Choroid plexus epithelial cell (primary cell): Measurements from ENCODE around the gene ITCH.
"Not testable (repeated sequence)": the region's sequence is repeated elsewhere in the genome, so short reads cannot be mapped to it uniquely, and the experiment has no call there.

ENCODE experiments used
- DNase-seq: peaks from one replicate; pipeline ENCODE4 v3.0.0-alpha.2; 2010; ENCODE audit warnings: low read depth
- H3K4me3 ChIP-seq: 2 replicates; pipeline ENCODE4 v1.5.1; 2011; ENCODE audit warnings: low read depth, mild to moderate bottlenecking, control low read depth, low read length, moderate library complexity
- TF ChIP-seq, protein P1 (sequence below): conservative IDR thresholded peaks from 2 replicates; pipeline ENCODE4 v1.5.1; 2011; ENCODE audit warnings: low read depth, mild to moderate bottlenecking, control low read depth, inconsistent platforms, low read length, moderate library complexity

Gene ITCH

DNA sequence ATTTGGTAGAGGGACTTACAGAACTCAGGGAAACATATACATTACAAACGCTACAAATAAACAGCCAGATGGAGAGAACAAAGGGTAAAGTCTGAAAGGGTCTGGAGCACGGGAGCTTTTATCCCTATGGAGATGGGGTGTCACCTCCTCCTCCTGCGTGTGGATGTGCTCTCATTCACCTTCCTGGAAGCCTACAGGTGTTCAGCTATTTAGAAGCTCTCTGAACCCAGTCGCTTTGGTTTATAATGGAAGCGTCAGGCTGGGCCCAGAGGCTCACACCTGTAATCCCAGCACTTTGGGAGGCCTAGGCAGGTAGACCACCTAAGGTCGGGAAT is 17.7 kb upstream of the ITCH start:
- DNase-seq: no peak
- H3K4me3 ChIP-seq: no peak overlapping the region
- TF ChIP-seq, protein P1, sequence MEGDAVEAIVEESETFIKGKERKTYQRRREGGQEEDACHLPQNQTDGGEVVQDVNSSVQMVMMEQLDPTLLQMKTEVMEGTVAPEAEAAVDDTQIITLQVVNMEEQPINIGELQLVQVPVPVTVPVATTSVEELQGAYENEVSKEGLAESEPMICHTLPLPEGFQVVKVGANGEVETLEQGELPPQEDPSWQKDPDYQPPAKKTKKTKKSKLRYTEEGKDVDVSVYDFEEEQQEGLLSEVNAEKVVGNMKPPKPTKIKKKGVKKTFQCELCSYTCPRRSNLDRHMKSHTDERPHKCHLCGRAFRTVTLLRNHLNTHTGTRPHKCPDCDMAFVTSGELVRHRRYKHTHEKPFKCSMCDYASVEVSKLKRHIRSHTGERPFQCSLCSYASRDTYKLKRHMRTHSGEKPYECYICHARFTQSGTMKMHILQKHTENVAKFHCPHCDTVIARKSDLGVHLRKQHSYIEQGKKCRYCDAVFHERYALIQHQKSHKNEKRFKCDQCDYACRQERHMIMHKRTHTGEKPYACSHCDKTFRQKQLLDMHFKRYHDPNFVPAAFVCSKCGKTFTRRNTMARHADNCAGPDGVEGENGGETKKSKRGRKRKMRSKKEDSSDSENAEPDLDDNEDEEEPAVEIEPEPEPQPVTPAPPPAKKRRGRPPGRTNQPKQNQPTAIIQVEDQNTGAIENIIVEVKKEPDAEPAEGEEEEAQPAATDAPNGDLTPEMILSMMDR: no peak

DNA sequence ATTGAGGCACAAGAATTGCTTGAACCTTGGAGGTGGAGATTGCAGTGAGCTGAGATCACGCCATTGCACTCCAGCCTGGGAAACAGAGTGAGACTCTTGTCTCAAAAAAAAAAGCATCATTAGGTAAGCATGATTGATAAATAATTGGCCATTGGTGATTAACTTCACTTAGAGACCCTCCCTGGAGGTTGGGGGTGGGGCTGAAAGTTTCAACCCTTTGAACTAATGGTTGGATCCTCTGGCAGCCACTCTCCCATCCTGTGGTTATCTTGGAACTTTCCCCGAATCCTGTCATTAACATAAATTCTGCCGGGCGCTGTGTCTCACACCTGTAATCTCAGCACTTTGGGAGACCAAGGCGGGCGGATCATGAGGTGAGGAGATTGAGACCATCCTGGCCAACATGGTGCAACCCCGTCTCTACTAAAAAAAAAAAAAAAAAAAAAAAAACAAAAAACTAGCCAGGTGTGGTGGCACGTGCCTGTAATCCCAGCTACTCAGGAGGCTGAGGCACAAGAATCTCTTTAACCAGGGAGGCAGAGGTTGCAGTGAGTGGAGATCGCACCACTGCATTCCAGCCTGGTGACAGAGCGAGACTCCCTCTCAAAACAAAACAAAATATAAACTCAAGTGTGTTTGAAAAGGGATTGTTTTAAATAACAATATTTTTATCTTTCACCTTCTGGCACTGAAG is 17.1 kb upstream of the ITCH start:
- DNase-seq, H3K4me3 ChIP-seq: not testable (repeated sequence)

DNA sequence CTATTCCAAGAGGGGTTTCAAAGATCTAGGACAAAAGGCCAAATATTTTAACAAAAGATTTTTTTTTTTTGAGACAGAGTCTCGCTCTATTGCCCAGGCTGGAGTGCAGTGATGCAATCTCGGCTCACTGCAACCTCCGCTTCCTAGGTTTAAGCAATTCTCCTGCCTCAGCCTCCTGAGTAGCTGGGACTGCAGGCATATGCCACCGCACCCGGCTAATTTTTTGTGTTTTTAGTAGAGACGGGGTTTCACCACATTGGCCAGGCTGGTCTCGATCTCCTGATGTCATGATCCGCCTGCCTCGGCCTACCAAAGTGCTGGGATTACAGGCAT is 16.6 kb upstream of the ITCH start:
- DNase-seq, H3K4me3 ChIP-seq: not testable (repeated sequence)

DNA sequence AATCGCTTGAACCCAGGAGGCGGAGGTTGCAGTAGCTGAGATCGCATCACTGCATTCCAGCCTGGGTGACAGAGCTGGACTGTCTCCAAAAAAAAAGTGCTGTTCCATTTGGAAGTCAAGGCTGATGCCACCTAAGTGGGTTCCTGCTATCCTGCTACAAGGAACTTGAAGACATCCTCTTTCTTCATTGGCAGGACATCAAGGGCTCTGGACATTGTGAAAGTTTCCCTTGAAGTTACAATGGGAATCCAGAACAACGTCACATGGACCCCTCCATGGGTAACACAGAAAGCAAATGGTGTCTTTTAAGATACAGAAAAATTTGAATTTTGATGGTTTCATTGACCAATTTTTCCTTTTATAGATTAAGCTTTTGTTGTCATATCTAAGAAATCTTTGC is 15.5 kb upstream of the ITCH start:
- DNase-seq: no peak
- TF ChIP-seq, protein P1: no peak
- no peak overlapping the region for H3K4me3 ChIP-seq

DNA sequence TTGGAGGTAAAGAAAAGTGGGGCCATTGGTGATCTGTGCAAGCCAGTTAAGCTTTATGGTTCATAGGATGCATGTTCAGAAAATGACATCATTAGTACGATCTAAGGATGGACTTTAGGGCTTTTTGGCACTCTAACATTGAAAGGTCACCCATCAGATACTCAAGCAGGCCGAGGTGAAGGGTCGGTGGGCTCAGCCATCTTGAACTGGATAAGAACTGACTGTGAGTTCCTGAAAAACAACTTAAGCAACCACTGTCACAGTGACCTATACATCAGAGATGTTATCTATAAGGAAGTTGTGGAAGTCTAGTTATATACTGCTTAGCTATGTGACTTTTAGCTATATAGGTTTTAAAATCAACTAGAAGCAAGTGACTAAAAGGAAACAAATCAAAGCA is 13.0 kb upstream of the ITCH start:
- no peak overlapping the region for H3K4me3 ChIP-seq
- TF ChIP-seq, protein P1: no peak
- no peak for DNase-seq

DNA sequence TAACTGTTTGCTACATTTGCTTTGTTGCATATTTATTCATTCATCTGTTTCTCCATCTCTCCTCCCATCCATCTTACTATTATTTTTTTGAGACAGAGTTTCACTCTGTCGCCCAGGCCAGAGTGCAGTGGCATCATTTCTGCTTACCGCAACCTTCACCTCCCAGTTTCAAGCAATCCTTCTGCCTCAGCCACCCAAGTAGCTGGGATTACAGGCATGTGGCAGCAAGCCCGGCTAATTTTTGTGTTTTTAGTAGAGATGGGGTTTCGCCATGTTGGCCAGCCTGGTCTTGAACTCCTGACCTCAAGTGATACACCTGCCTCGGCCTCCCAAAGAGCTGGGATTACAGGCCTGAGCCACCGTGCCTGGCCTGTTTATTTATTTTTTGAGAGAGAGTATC is 9.6 kb upstream of the ITCH start:
- H3K4me3 ChIP-seq, DNase-seq: not testable (repeated sequence)

DNA sequence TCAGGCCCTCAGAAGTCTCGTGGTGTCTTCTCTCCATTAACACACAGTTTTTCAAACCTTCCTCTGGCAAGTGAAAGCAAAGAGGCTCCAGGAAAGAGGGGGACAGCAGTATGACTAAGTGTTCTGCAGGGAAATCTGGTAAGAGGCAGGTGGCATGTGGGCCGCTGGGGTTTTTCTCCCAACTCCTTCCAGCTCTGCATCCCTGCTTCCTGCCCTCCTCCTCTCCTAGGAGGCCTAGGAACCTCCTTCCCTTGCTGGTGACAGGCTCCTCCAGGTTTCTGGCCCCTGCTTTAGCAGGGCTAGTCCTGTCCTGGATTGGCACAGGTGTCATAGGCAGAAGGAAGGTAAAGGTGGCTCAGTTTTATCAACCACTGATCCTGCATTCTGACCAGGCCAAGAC is 7.6 kb upstream of the ITCH start:
- TF ChIP-seq, protein P1: no peak
- no peak overlapping the region for H3K4me3 ChIP-seq
- DNase-seq: no peak

DNA sequence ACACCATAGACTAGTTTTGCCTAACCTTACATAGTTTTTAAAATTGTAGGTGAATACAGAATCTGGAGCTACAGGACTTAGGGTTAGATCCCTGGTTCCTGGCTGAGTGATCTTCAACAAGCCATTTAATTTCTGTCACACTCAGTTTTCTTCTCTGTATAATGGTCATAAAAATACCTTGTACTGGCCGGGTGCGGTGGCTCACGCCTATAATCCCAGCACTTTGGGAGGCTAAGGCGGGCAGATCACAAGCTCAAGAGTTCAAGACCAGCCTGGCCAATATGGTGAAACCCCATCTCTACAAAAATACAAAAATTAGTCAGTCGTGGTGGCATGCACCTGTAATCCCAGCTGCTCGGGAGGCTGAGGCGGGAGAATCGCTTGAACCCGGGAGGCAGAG is 3.3 kb upstream of the ITCH start:
- H3K4me3 ChIP-seq, DNase-seq: not testable (repeated sequence)

DNA sequence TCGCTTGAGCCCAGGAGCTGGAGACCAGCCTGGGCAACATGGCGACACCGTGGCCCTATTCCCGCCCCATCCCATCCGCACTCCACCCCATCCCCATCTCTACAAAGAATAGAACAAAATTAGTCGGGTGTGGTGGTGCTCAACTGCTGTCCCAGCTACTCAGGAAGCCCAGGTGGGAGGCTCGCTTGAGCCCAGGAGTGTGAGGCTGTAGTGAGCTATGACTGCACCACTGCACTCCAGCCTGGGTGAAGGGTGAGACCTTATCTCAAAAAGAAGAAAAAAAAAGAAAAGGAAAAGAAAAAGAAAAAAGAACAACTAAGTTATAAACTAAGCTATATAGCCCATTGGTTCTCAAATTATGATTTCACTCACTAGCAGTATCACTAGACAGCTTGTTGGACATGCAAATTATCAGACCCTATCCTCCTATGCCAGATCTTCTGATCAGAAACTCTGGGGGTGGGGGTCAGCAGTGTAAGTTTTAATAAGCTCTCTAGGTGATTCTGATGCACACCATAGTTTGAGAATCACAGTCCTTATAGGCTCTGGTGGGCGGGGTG is 491 bp upstream of the ITCH start:
- peak overlapping the region; percentile 92 for H3K4me3 ChIP-seq
- DNase-seq: no peak

More for the DNA sequence above, 491 bp upstream of the ITCH start:
- TF ChIP-seq, protein P1: no peak
